ENCODE data around the gene GRID2IP.
"Not testable (repeated sequence)": the region's sequence is repeated elsewhere in the genome, so short reads cannot be mapped to it uniquely, and the experiment has no call there.

Gene GRID2IP

GRCh38 chr7:6551016-6551511 lies at the start of gene GRID2IP:
Gene GRID2IP, minus strand, starts transcription at chr7:6551461. Its CDS starts 25 bp downstream, at chr7:6551436.
- no peak within 1 kb of the TSS for H3K4me3 ChIP-seq (replicated peaks; ENCODE audit: low read depth, low read length)
- TF ChIP-seq, protein P1, sequence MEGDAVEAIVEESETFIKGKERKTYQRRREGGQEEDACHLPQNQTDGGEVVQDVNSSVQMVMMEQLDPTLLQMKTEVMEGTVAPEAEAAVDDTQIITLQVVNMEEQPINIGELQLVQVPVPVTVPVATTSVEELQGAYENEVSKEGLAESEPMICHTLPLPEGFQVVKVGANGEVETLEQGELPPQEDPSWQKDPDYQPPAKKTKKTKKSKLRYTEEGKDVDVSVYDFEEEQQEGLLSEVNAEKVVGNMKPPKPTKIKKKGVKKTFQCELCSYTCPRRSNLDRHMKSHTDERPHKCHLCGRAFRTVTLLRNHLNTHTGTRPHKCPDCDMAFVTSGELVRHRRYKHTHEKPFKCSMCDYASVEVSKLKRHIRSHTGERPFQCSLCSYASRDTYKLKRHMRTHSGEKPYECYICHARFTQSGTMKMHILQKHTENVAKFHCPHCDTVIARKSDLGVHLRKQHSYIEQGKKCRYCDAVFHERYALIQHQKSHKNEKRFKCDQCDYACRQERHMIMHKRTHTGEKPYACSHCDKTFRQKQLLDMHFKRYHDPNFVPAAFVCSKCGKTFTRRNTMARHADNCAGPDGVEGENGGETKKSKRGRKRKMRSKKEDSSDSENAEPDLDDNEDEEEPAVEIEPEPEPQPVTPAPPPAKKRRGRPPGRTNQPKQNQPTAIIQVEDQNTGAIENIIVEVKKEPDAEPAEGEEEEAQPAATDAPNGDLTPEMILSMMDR (IDR thresholded peaks at IDR 0.05; ENCODE audit: low read length, missing control alignments): no peak
- DNase-seq (ENCODE audit: low read depth): no peak

DNA sequence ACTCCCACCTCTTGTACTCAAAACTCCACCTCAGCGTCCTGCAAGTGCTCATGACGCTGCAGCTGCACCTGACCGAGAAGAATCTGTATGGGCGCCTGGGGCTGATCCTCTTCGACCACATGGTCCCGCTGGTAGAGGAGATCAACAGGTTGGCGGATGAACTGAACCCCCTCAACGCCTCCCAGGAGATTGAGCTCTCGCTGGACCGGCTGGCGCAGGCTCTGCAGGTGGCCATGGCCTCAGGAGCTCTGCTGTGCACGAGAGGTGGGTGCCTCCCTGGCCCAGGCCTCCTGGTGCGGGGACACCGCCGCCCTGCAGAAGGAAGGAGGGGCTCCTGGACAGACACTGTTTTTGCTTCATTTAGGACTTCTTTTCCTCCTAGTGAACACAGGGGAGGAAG lies 48.8 kb upstream of the GRID2IP start:
- TF ChIP-seq, protein P1 (IDR thresholded peaks at IDR 0.05; ENCODE audit: low read length, missing control alignments): no peak
- H3K4me3 ChIP-seq (replicated peaks; ENCODE audit: low read depth, low read length): no peak overlapping the region
- DNase-seq (ENCODE audit: low read depth): no peak

DNA sequence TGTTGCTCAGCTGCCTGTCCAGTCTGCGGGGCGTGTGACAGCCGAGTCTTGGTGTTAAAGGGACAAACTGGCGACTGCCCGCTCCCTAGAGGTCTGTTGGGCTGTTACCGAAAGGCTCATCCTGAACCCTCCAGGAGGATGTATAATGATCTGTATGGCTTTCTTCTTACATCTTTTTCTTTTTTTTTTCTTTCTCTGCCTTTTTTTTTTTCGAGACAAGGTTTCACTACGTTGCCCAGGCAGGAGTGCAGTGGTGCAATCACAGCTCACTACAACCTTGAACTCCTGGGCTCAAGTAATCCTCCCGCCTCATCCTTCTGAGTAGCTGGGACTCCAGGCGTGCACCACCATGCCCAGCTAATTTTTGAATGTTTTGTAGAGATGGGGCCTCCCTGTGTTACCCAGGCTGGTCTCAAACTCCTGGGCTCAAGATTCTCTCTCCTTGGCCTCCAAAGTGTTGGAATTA lies 39.4 kb upstream of the GRID2IP start:
- peak overlapping the region; percentile 70 for H3K4me3 ChIP-seq (replicated peaks; ENCODE audit: low read depth, low read length)
- peak; percentile 23 for DNase-seq (ENCODE audit: low read depth)
- TF ChIP-seq, protein P1 (IDR thresholded peaks at IDR 0.05; ENCODE audit: low read length, missing control alignments): no peak

DNA sequence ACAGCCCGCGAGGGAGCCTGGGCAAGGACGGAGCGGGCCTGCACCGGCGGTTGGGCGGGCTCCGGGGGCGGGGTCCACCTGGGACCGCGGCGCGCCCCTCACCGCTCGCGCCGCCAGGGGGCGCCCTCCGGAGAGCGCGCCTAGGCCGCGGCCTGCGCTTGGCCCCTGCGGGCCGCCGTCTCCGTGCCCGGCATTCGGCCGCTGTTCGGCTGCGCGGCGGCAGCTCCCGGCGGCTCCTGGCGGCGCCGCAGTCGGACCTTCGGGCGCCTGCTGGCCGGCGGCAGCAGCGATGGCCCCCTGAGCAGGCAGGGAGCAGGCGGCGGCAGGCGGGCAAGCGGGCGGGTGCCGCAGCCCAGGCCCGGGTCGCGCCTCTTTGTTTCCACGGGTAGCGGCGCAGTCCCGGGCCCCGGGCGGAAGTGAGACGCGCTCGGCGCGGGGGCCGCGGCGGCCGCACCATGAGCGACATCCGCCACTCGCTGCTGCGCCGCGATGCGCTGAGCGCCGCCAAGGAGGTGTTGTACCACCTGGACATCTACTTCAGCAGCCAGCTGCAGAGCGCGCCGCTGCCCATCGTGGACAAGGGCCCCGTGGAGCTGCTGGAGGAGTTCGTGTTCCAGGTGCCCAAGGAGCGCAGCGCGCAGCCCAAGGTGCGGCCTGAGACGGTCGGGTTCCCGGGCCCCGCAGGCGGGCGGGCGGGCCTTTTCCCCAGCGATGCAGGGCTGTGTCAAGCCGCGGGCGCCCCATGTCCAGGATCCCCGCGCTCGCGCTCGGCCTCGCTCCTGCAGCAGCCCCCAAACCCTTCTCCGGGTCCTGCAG lies 38.8 kb upstream of the GRID2IP start, which contains the start of gene INTS15:
Gene INTS15, plus strand, starts transcription at position 193 of the 816 bp plus-strand sequence. Its CDS starts 263 bp downstream, at position 456.
- DNase-seq (ENCODE audit: low read depth): peak; percentile 84
- TF ChIP-seq, protein P1 (IDR thresholded peaks at IDR 0.05; ENCODE audit: low read length, missing control alignments): peak; percentile 17
- H3K4me3 ChIP-seq (replicated peaks; ENCODE audit: low read depth, low read length): peak within 1 kb of the TSS; percentile 70

DNA sequence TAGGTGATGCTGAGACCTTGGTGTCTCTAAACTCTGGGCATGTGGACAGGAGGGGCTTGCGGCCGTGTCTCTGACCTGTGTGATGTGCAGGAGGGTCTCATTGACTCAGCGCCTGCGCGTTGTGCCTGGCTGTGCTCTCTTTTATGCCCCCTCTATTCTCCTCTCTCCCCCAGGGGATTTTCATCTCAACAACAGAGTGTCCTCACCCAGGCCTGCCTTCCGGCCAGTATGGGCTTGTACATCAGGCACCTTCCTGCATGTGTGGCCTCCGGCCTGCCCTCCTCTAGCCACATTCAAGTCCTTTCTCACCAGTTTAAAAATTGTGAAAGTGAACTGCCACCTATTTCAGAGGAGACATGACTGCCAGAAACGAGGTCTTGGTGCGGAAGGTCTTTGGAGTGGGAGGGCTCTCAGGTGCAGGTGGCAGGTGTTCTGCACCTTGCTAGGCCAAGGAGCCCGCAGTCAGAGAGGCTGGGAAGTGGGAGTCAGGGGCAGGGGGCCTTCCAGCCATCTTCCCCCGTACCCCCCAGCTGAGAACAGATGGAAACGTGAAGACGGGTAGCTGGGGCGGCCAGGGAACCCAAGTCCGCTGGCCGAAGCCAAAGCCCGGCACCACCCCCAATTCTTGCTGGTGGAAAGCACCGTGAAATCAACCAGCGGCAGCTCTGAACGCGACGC lies 38.0 kb upstream of the GRID2IP start:
- no peak for DNase-seq (ENCODE audit: low read depth)

GRCh38 chr7:6588566-6588965 lies 37.3 kb upstream of the GRID2IP start:
- TF ChIP-seq, protein P1 (IDR thresholded peaks at IDR 0.05; ENCODE audit: low read length, missing control alignments): no peak
- no peak for DNase-seq (ENCODE audit: low read depth)
- H3K4me3 ChIP-seq (replicated peaks; ENCODE audit: low read depth, low read length): no peak overlapping the region

More for the DNA sequence above, 38.0 kb upstream of the GRID2IP start:
- TF ChIP-seq, protein P1 (IDR thresholded peaks at IDR 0.05; ENCODE audit: low read length, missing control alignments): no peak
- peak overlapping the region; percentile 31 for H3K4me3 ChIP-seq (replicated peaks; ENCODE audit: low read depth, low read length)

DNA sequence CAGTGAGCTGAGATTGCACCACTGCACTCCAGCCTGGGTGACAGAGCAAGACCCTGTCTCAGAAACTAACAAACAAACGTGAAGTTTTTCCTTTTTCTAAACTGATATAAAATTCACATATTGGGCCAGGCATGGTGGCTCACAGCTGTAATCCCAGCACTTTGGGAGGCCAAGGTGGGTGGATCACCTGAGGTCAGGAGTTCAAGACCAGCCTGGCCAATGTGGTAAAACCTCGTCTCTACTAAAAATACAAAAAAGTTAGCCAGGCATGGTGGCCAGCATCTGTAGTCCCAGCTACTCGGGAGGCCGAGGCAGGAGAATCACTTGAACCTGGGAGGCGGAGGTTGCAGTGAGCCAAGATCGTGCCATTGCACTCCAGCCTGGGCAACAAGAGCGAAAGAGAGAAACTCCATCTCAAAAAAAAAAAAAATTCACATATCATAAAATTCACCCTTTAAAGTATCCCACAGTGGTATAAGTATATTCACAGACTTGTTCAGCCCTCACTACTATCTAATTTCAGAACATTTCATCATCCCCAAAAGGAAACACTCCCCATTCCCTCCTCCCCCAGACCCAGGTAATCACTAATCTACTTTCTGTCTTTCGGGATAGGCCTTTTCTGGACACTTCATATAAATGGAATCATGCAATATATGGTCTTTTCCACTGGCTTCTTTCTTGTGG lies 34.6 kb upstream of the GRID2IP start:
- not testable (repeated sequence) for H3K4me3 ChIP-seq (replicated peaks; ENCODE audit: low read depth, low read length); DNase-seq (ENCODE audit: low read depth)
